ENCODE data around the gene STMP1. TPM values are rescaled to one million over a fixed set of nuclear protein-coding genes. Genes with fewer than 3 reads are reported as not detected.

The STMP1 gene
- total and polyA plus RNA-seq, 8 donors = 7.2 to 21.4 (median 12.0) TPM

GRCh38 chr7:135693558-135693957 lies 31.2 kb downstream of the STMP1 start:
- Histone ChIP-seq H3K9me3 (no peaks in the 10 kb centered on the region), H3K4me1 (no peaks in the 10 kb centered on the region), H3K4me3 (no peak overlapping the region), H3K27ac (no peak overlapping the region), H3K36me3 (no peaks in the 10 kb centered on the region), H3K27me3 (no peaks in the 10 kb centered on the region)
- intact Hi-C loops (cut with DNase I) = no loop called here
- ATAC-seq = no peak
- TF ChIP-seq CTCF (IDR thresholded peaks at IDR 0.05) = no peak
- FAIRE-seq = no peak
- WGBS, 2 donors = 96% methylated on average over 4 of the region's 4 CpGs
- DNase-seq = no peak

GRCh38 chr7:135697276-135698049 lies 35.1 kb downstream of the STMP1 start:
- Histone ChIP-seq H3K4me3 (no peak overlapping the region), H3K27me3 (no peaks in the 10 kb centered on the region), H3K4me1 (no peaks in the 10 kb centered on the region), H3K9me3 (no peaks in the 10 kb centered on the region), H3K36me3 (no peaks in the 10 kb centered on the region), H3K27ac (no peak overlapping the region)
- intact Hi-C loops (cut with DNase I) = no loop called here
- no peak for FAIRE-seq
- ATAC-seq = no peak
- no peak for DNase-seq
- no peak for TF ChIP-seq CTCF (IDR thresholded peaks at IDR 0.05)
- WGBS, 2 donors = 63 to 80% methylated on average over 8 of the region's 8 CpGs

GRCh38 chr7:135704074-135704473 lies 41.8 kb downstream of the STMP1 start:
- peak overlapping the region in 2 of 4 donors; percentile 38 to 41 for H3K27ac ChIP-seq

GRCh38 chr7:135704698-135705097 lies 42.4 kb downstream of the STMP1 start:
- ATAC-seq (peak in 3 of 4 donors; percentile 55 to 81 (median 78)), DNase-seq (peak in 1 of 6 donors; percentile 8)
- intact Hi-C loops (cut with DNase I) = no loop called here

More at GRCh38 chr7:135704074-135704473, 41.8 kb downstream of the STMP1 start:
- no peak overlapping the region for H3K4me3 ChIP-seq
- no peaks in the 10 kb centered on the region for H3K36me3 ChIP-seq
- H3K9me3 ChIP-seq = no peaks in the 10 kb centered on the region
- no peak for TF ChIP-seq CTCF (IDR thresholded peaks at IDR 0.05)
- ATAC-seq (peak in 2 of 4 donors; percentile 15 to 26), FAIRE-seq (no peak), DNase-seq (no peak)
- no peaks in the 10 kb centered on the region for H3K4me1 ChIP-seq
- intact Hi-C loops (cut with DNase I) = no loop called here
- 70 to 75% methylated on average over 2 of the region's 2 CpGs for WGBS, 2 donors
- no peaks in the 10 kb centered on the region for H3K27me3 ChIP-seq

More at GRCh38 chr7:135704698-135705097, 42.4 kb downstream of the STMP1 start:
- TF ChIP-seq CTCF (IDR thresholded peaks at IDR 0.05) = no peak
- WGBS, 2 donors = 41 to 63% methylated on average over 5 of the region's 5 CpGs
- no peak for FAIRE-seq
- Histone ChIP-seq H3K36me3 (no peaks in the 10 kb centered on the region), H3K27me3 (no peaks in the 10 kb centered on the region), H3K4me1 (no peaks in the 10 kb centered on the region), H3K4me3 (no peak overlapping the region), H3K27ac (peak overlapping the region in 2 of 4 donors; percentile 38 to 41), H3K9me3 (no peaks in the 10 kb centered on the region)

Measured in pancreas (tissue), 10 donors.